ENCODE measurements around the gene FRAS1.
"Not testable (repeated sequence)": the region's sequence is repeated elsewhere in the genome, so short reads cannot be mapped to it uniquely, and the experiment has no call there.

DNA sequence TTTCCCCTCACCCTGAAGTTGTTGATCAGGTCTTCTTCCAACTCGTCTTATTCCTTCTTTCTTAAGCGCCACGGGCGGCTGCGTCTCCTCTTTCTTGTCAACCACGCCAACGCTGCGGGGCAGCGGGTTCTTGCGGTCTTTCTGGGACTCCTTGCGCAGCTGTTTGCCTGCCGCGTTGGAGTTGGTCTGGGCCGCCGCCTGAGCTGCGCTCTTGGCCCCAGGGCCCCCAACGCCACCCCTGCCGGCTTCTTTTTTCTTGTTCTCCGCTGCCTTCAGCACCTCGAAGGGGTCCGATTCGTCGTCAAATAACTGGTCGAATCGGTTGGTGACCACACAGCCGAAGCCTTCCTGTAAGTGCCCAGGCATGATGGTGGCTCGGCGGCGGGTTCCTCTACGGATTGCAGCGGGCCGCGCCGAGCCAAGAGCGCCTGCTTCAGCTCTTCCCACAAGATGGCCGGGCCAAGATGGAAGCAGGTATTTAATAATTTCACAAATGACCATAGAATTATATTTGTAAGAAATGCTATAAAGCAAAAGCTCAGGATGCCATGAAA lies 124.6 kb downstream of the FRAS1 start:
- TF ChIP-seq, protein P1, sequence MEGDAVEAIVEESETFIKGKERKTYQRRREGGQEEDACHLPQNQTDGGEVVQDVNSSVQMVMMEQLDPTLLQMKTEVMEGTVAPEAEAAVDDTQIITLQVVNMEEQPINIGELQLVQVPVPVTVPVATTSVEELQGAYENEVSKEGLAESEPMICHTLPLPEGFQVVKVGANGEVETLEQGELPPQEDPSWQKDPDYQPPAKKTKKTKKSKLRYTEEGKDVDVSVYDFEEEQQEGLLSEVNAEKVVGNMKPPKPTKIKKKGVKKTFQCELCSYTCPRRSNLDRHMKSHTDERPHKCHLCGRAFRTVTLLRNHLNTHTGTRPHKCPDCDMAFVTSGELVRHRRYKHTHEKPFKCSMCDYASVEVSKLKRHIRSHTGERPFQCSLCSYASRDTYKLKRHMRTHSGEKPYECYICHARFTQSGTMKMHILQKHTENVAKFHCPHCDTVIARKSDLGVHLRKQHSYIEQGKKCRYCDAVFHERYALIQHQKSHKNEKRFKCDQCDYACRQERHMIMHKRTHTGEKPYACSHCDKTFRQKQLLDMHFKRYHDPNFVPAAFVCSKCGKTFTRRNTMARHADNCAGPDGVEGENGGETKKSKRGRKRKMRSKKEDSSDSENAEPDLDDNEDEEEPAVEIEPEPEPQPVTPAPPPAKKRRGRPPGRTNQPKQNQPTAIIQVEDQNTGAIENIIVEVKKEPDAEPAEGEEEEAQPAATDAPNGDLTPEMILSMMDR (IDR thresholded peaks at IDR 0.05), result not testable (repeated sequence)
- TF ChIP-seq POLR2A, POLR2AphosphoS5 (IDR thresholded peaks at IDR 0.05): not testable (repeated sequence)

Data from breast epithelium (tissue), 3 donors.